H9 (cell line): ENCODE measurements around the gene FGF9. TPM values are rescaled to one million over a fixed set of nuclear protein-coding genes. Genes with fewer than 3 reads are reported as not detected.

ENCODE experiments used
- DNase-seq: peaks from one replicate; pipeline ENCODE4 v3.0.0-alpha.2; 2017
- H2AFZ ChIP-seq: one replicate; pipeline ENCODE4 v1.6.1; 2013; ENCODE audit warnings: mild to moderate bottlenecking, low read length, control low read depth, moderate library complexity
- H2AK5ac ChIP-seq: 2 replicates; pipeline ENCODE4 v1.6.1; 2013; ENCODE audit warnings: low read length, control low read depth, mixed read lengths; ENCODE audit not compliant: insufficient read length
- H2BK120ac ChIP-seq: one replicate; pipeline ENCODE4 v1.6.1; 2013; ENCODE audit warnings: low read depth, mild to moderate bottlenecking, low read length, control low read depth, inconsistent platforms; ENCODE audit not compliant: poor library complexity, severe bottlenecking
- H2BK12ac ChIP-seq: 2 replicates; pipeline ENCODE4 v1.6.1; 2013; ENCODE audit warnings: low read length, control low read depth, mixed read lengths, low read depth; ENCODE audit not compliant: insufficient read length
- H2BK15ac ChIP-seq: 2 replicates; pipeline ENCODE4 v1.6.1; 2013; ENCODE audit warnings: low read depth, low read length, control low read depth
- H2BK20ac ChIP-seq: one replicate; pipeline ENCODE4 v1.6.1; 2013; ENCODE audit warnings: low read depth, mild to moderate bottlenecking, low read length, control low read depth, inconsistent platforms; ENCODE audit not compliant: poor library complexity, severe bottlenecking
- H2BK5ac ChIP-seq: 2 replicates; pipeline ENCODE4 v1.6.1; 2013; ENCODE audit warnings: low read length, control low read depth, mixed read lengths; ENCODE audit not compliant: insufficient read length
- H3K14ac ChIP-seq: 2 replicates; pipeline ENCODE4 v1.6.1; 2013; ENCODE audit warnings: low read length, control low read depth; ENCODE audit not compliant: insufficient read depth
- H3K18ac ChIP-seq: 2 replicates; pipeline ENCODE4 v1.6.1; 2013; ENCODE audit warnings: low read depth, mild to moderate bottlenecking, mixed read lengths, low read length, control low read depth; ENCODE audit not compliant: insufficient read length
- H3K23ac ChIP-seq: 2 replicates; pipeline ENCODE4 v1.6.1; 2013; ENCODE audit warnings: low read length, control low read depth, mixed read lengths, low read depth; ENCODE audit not compliant: insufficient read length
- H3K23me2 ChIP-seq: 2 replicates; pipeline ENCODE4 v1.6.1; 2013; ENCODE audit warnings: low read depth, mild to moderate bottlenecking, mixed read lengths, low read length, control low read depth; ENCODE audit not compliant: insufficient read length, poor library complexity, severe bottlenecking
- H3K27ac ChIP-seq: 2 replicates; pipeline ENCODE4 v1.5.1; 2013; ENCODE audit warnings: low read length, control low read depth, mixed read lengths, low read depth; ENCODE audit not compliant: insufficient read length
- H3K27me3 ChIP-seq: 2 replicates; pipeline ENCODE4 v1.6.1; 2013; ENCODE audit warnings: low read length, control low read depth, inconsistent platforms; ENCODE audit not compliant: insufficient read depth
- H3K4ac ChIP-seq: 2 replicates; pipeline ENCODE4 v1.6.1; 2013; ENCODE audit warnings: low read depth, mild to moderate bottlenecking, control low read depth, inconsistent platforms, low read length, moderate library complexity
- H3K4me1 ChIP-seq: 2 replicates; pipeline ENCODE4 v1.6.1; 2013; ENCODE audit warnings: low read length, control low read depth, inconsistent platforms; ENCODE audit not compliant: insufficient read depth
- H3K4me2 ChIP-seq: 2 replicates; pipeline ENCODE4 v1.6.1; 2013; ENCODE audit warnings: low read length, control low read depth, mixed read lengths; ENCODE audit not compliant: insufficient read length, insufficient read depth
- H3K56ac ChIP-seq: 2 replicates; pipeline ENCODE4 v1.6.1; 2013; ENCODE audit warnings: low read depth, mild to moderate bottlenecking, mixed read lengths, low read length, control low read depth; ENCODE audit not compliant: insufficient read length
- H3K79me1 ChIP-seq: 2 replicates; pipeline ENCODE4 v1.6.1; 2013; ENCODE audit warnings: low read depth, mild to moderate bottlenecking, moderate library complexity, low read length, control low read depth, inconsistent platforms; ENCODE audit not compliant: insufficient read depth, poor library complexity, severe bottlenecking
- H3K79me2 ChIP-seq: 2 replicates; pipeline ENCODE4 v1.6.1; 2013; ENCODE audit warnings: low read length, control low read depth, inconsistent platforms; ENCODE audit not compliant: insufficient read depth
- H3K9ac ChIP-seq: 2 replicates; pipeline ENCODE4 v1.6.1; 2013; ENCODE audit warnings: low read length, control low read depth, mixed read lengths; ENCODE audit not compliant: insufficient read length; ENCODE audit errors: extremely low read depth
- H3K9me3 ChIP-seq: one replicate; pipeline ENCODE4 v1.6.1; 2013; ENCODE audit warnings: low read depth, low read length, inconsistent platforms; ENCODE audit not compliant: control insufficient read depth
- H3T11ph ChIP-seq: one replicate; pipeline ENCODE4 v1.6.1; 2013; ENCODE audit warnings: mild to moderate bottlenecking, low read length, control low read depth, inconsistent platforms
- H4K20me1 ChIP-seq: one replicate; pipeline ENCODE4 v1.6.1; 2013; ENCODE audit not compliant: control insufficient read depth, insufficient read length, insufficient read depth
- H4K5ac ChIP-seq: 2 replicates; pipeline ENCODE4 v1.6.1; 2013; ENCODE audit warnings: low read depth, mild to moderate bottlenecking, mixed read lengths, low read length, control low read depth; ENCODE audit not compliant: insufficient read length
- H4K8ac ChIP-seq: replicated peaks from 2 replicates; pipeline ENCODE4 v1.6.1; 2013; ENCODE audit warnings: low read length, control low read depth, mixed read lengths, low read depth; ENCODE audit not compliant: insufficient read length
- H4K91ac ChIP-seq: 2 replicates; pipeline ENCODE4 v1.6.1; 2013; ENCODE audit warnings: low read depth, mild to moderate bottlenecking, moderate library complexity, mixed read lengths, low read length, control low read depth; ENCODE audit not compliant: insufficient read length
- H3K27ac Mint-ChIP-seq, 3 experiments: 2 replicates in 2 of 3; 3 replicates in 1 of 3; pipeline ENCODE4 v1.8.0; 2020 to 2021; ENCODE audit warnings: mixed read lengths in 3 of 3, mild to moderate bottlenecking in 1 of 3, moderate library complexity in 1 of 3
- H3K27me3 Mint-ChIP-seq: 2 replicates; pipeline ENCODE4 v1.8.0; 2021; ENCODE audit warnings: low read depth, mild to moderate bottlenecking, moderate library complexity, mixed read lengths
- H3K36me3 Mint-ChIP-seq, 3 experiments: 2 replicates in 2 of 3; 3 replicates in 1 of 3; pipeline ENCODE4 v1.8.0; 2020 to 2021; ENCODE audit warnings: low read depth in 3 of 3, mixed read lengths in 3 of 3; ENCODE audit not compliant: insufficient read depth in 1 of 3
- H3K4me1 Mint-ChIP-seq, 2 experiments: 2 replicates each; pipeline ENCODE4 v1.8.0; 2020; ENCODE audit warnings: mixed read lengths in 2 of 2
- H3K4me3 Mint-ChIP-seq, 2 experiments: 2 replicates in 1 of 2; 3 replicates in 1 of 2; pipeline ENCODE4 v1.8.0; 2020 to 2021; ENCODE audit warnings: mild to moderate bottlenecking in 2 of 2, mixed read lengths in 2 of 2, moderate library complexity in 1 of 2
- H3K9me3 Mint-ChIP-seq, 2 experiments: 2 replicates in 1 of 2; 3 replicates in 1 of 2; pipeline ENCODE4 v1.8.0; 2020; ENCODE audit warnings: mild to moderate bottlenecking in 2 of 2, mixed read lengths in 2 of 2, moderate library complexity in 1 of 2
- WGBS: extraction: QIAGEN DNeasy Blood & Tissue Kit; methylation state at CpG from one replicate; pipeline ENCODE4 v1.1.7; 2013; ENCODE audit warnings: missing lambda C conversion rate, low lambda C conversion rate, mixed read lengths; ENCODE audit not compliant: insufficient read length; ENCODE audit errors: extremely low coverage; 5-methylcytosine and 5-hydroxymethylcytosine counted together
- total RNA-seq: library from RNA; stranded (reverse); gene quantifications from 2 replicates; pipeline ENCODE4 v1.2.1, GENCODE V29; 2021
- TF ChIP-seq, protein P1 (sequence below): fragments of 200-600 bp; sonication (generic); conservative IDR thresholded peaks from 3 replicates; pipeline ENCODE4 v1.8.0; 2021; ENCODE audit warnings: antibody characterized with exemption, mild to moderate bottlenecking

The FGF9 gene
- total RNA-seq, 1 experiment from 2014 or later = 0.22 TPM

DNA sequence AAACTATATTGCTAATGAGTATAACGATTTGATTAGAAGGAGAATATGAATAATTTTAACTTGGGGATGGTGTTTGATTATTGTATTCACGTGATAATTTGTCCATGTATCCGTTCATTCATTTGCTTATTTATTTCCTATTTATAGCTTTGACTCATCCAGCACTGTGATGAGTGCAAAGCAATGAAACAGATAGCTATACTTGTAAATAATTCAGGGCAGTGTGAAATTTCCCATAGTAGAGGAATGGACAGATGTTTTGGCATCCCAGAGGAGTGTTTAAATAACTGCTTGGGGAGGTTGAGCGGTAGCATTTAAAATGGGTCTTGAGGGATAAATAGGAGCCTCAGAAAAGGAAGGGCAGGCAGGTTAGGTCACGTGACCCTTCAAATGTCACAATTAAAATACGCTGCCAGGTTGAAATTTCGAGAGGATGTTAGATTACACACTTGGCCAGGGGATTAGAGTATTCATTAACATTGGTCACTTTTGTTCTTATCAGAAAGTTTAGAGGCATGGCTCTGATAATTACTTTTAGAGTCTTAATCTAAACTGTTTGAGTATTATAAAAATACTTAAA, 14.7 kb downstream of the FGF9 start:
- H3K4me3 Mint-ChIP-seq = no peak overlapping the region
- no peak overlapping the region for H4K8ac ChIP-seq
- no peaks in the 10 kb centered on the region for H3K9me3 Mint-ChIP-seq
- H2BK120ac ChIP-seq = no peak overlapping the region
- no peak overlapping the region for H2AK5ac ChIP-seq
- no peak overlapping the region for H2BK5ac ChIP-seq
- no peak overlapping the region for H3K4me2 ChIP-seq
- H3K4me1 Mint-ChIP-seq = no peaks in the 10 kb centered on the region
- WGBS = 100% methylated on average over 1 of the region's 7 CpGs
- H2BK20ac ChIP-seq = no peak overlapping the region
- no peaks in the 10 kb centered on the region for H3K4me1 ChIP-seq
- no peaks in the 10 kb centered on the region for H3K23me2 ChIP-seq
- no peak overlapping the region for H3K9ac ChIP-seq
- H3K27ac Mint-ChIP-seq = no peak overlapping the region
- DNase-seq = no peak
- no peak overlapping the region for H2BK15ac ChIP-seq
- no peak overlapping the region for H3T11ph ChIP-seq
- no peak overlapping the region for H3K27ac ChIP-seq
- no peaks in the 10 kb centered on the region for H3K79me1 ChIP-seq
- H4K20me1 ChIP-seq = no peaks in the 10 kb centered on the region
- no peak overlapping the region for H3K18ac ChIP-seq
- no peak overlapping the region for H3K4ac ChIP-seq
- TF ChIP-seq, protein P1, sequence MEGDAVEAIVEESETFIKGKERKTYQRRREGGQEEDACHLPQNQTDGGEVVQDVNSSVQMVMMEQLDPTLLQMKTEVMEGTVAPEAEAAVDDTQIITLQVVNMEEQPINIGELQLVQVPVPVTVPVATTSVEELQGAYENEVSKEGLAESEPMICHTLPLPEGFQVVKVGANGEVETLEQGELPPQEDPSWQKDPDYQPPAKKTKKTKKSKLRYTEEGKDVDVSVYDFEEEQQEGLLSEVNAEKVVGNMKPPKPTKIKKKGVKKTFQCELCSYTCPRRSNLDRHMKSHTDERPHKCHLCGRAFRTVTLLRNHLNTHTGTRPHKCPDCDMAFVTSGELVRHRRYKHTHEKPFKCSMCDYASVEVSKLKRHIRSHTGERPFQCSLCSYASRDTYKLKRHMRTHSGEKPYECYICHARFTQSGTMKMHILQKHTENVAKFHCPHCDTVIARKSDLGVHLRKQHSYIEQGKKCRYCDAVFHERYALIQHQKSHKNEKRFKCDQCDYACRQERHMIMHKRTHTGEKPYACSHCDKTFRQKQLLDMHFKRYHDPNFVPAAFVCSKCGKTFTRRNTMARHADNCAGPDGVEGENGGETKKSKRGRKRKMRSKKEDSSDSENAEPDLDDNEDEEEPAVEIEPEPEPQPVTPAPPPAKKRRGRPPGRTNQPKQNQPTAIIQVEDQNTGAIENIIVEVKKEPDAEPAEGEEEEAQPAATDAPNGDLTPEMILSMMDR = no peak
- H3K14ac ChIP-seq = no peak overlapping the region
- no peak overlapping the region for H4K91ac ChIP-seq
- no peaks in the 10 kb centered on the region for H3K36me3 Mint-ChIP-seq
- no peak overlapping the region for H2AFZ ChIP-seq
- H3K79me2 ChIP-seq = no peaks in the 10 kb centered on the region
- no peak overlapping the region for H3K56ac ChIP-seq
- H3K23ac ChIP-seq = no peak overlapping the region
- H3K27me3 Mint-ChIP-seq = peaks cover 23% of the 10 kb centered on the region
- no peaks in the 10 kb centered on the region for H3K27me3 ChIP-seq
- no peaks in the 10 kb centered on the region for H3K9me3 ChIP-seq
- no peak overlapping the region for H2BK12ac ChIP-seq
- H4K5ac ChIP-seq = no peak overlapping the region
